Osteoblast (primary cell): Measurements from ENCODE around the gene CCDC169. TPM values are rescaled to one million over a fixed set of nuclear protein-coding genes. Genes with fewer than 3 reads are reported as not detected.
"Not testable (repeated sequence)": the region's sequence is repeated elsewhere in the genome, so short reads cannot be mapped to it uniquely, and the experiment has no call there.

Experiments
- DNase-seq: peaks from one replicate; pipeline ENCODE4 v3.0.0; 2011; ENCODE audit warnings: low spot score, mixed read lengths; ENCODE audit not compliant: insufficient read length; ENCODE audit errors: missing footprints
- H2AFZ ChIP-seq: 2 replicates; pipeline ENCODE4 v1.6.0; 2011; ENCODE audit warnings: mild to moderate bottlenecking, low read length
- H3K27ac ChIP-seq: 2 replicates; pipeline ENCODE4 v1.5.1; 2011; ENCODE audit warnings: mild to moderate bottlenecking, low read depth, low read length, moderate library complexity
- H3K27me3 ChIP-seq: 2 replicates; pipeline ENCODE4 v1.6.0; 2012; ENCODE audit warnings: mild to moderate bottlenecking, control low read depth, inconsistent platforms, low read length, moderate library complexity; ENCODE audit not compliant: insufficient read depth
- H3K36me3 ChIP-seq: 2 replicates; pipeline ENCODE4 v1.5.1; 2011; ENCODE audit warnings: mild to moderate bottlenecking, low read length, control low read depth, moderate library complexity; ENCODE audit not compliant: insufficient read depth
- H3K4me1 ChIP-seq: 2 replicates; pipeline ENCODE4 v1.5.1; 2011; ENCODE audit warnings: mild to moderate bottlenecking, low read length, control low read depth, moderate library complexity; ENCODE audit not compliant: insufficient read depth
- H3K4me2 ChIP-seq: 2 replicates; pipeline ENCODE4 v1.6.0; 2011; ENCODE audit warnings: mild to moderate bottlenecking, low read length; ENCODE audit not compliant: insufficient read depth
- H3K4me3 ChIP-seq: fragments of 200-600 bp; sonication (generic); 3 replicates; pipeline ENCODE4 v1.5.1; 2012; ENCODE audit warnings: mild to moderate bottlenecking, low read length, inconsistent platforms; ENCODE audit not compliant: insufficient read depth
- H3K79me2 ChIP-seq: 2 replicates; pipeline ENCODE4 v1.6.0; 2012; ENCODE audit warnings: mild to moderate bottlenecking, low read length, control low read depth, inconsistent platforms; ENCODE audit not compliant: insufficient read depth
- H3K9me3 ChIP-seq: 2 replicates; pipeline ENCODE4 v1.5.1; 2011; ENCODE audit warnings: low read depth, low read length, control low read depth
- H4K20me1 ChIP-seq: 2 replicates; pipeline ENCODE4 v1.6.0; 2012; ENCODE audit warnings: mild to moderate bottlenecking, low read length, control low read depth; ENCODE audit not compliant: insufficient read depth
- total RNA-seq: library from RNA; depleted of rRNA; stranded (reverse); fragments of >200 nt; gene quantifications from 2 replicates; pipeline ENCODE4 v1.2.3, GENCODE V29; 2012
- TF ChIP-seq, protein P1 (sequence below): IDR thresholded peaks from 2 replicates; pipeline ENCODE4 v1.5.1; 2011; ENCODE audit warnings: mild to moderate bottlenecking, low read depth, low read length, moderate library complexity; ENCODE audit errors: extremely low read depth

CCDC169 gene
- total RNA-seq, 1 donor = 5.1 TPM

DNA sequence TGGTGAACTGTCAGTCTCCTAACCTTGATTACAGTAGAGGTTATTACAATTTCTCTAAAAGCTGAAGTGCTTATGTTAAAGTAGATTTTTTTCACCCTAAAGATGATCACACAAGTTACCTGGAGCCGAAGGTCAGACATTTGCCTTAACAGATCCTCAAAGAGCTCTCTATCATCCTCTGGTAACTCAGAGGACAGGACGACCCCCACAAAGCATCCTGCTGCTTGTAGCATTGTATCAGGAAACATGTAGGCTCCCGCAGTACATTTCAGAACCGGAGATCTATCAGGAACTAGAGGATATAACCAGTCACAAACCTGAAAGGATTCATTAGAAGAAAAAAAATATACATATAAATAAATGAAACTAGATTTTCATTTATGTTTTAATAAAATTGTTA, 33.7 kb upstream of the CCDC169 start:
- Histone ChIP-seq H3K36me3 (peaks cover 47% of the 10 kb centered on the region), H3K27ac (no peak overlapping the region), H3K9me3 (no peaks in the 10 kb centered on the region), H4K20me1 (no peaks in the 10 kb centered on the region), H2AFZ (no peak overlapping the region), H3K79me2 (peaks cover 81% of the 10 kb centered on the region), H3K4me1 (peaks cover 12% of the 10 kb centered on the region), H3K4me3 (no peak overlapping the region), H3K27me3 (no peaks in the 10 kb centered on the region), H3K4me2 (no peak overlapping the region)
- TF ChIP-seq, protein P1, sequence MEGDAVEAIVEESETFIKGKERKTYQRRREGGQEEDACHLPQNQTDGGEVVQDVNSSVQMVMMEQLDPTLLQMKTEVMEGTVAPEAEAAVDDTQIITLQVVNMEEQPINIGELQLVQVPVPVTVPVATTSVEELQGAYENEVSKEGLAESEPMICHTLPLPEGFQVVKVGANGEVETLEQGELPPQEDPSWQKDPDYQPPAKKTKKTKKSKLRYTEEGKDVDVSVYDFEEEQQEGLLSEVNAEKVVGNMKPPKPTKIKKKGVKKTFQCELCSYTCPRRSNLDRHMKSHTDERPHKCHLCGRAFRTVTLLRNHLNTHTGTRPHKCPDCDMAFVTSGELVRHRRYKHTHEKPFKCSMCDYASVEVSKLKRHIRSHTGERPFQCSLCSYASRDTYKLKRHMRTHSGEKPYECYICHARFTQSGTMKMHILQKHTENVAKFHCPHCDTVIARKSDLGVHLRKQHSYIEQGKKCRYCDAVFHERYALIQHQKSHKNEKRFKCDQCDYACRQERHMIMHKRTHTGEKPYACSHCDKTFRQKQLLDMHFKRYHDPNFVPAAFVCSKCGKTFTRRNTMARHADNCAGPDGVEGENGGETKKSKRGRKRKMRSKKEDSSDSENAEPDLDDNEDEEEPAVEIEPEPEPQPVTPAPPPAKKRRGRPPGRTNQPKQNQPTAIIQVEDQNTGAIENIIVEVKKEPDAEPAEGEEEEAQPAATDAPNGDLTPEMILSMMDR = no peak
- DNase-seq = no peak

DNA sequence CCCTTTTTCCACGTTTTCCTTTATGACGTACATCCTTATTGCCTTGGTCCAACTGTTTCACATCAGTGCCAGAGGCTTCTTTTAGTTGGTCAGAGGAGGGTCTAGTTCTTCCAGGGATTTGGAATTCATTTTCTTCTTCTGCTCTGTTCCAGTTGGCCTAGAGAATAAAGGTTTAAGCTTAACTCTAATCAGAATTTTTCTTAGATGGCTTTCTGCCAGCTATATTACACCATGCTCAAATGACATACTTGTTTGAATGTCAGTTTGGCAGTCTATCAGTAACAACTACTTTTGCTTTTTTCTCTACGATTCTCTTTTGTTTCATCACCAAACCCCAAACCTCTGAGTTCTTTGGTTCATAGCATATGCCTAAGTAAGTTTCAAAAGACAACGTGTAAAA, 31.7 kb upstream of the CCDC169 start:
- DNase-seq = no peak
- H3K4me2 ChIP-seq = no peak overlapping the region
- no peak overlapping the region for H2AFZ ChIP-seq
- H3K79me2 ChIP-seq = peaks cover 62% of the 10 kb centered on the region
- TF ChIP-seq, protein P1 = no peak
- no peaks in the 10 kb centered on the region for H3K9me3 ChIP-seq
- H3K27ac ChIP-seq = peak overlapping the region; percentile 23
- H3K27me3 ChIP-seq = no peaks in the 10 kb centered on the region
- H3K4me3 ChIP-seq = no peak overlapping the region
- no peaks in the 10 kb centered on the region for H4K20me1 ChIP-seq
- H3K4me1 ChIP-seq = peaks cover 12% of the 10 kb centered on the region
- H3K36me3 ChIP-seq = peaks cover 52% of the 10 kb centered on the region

DNA sequence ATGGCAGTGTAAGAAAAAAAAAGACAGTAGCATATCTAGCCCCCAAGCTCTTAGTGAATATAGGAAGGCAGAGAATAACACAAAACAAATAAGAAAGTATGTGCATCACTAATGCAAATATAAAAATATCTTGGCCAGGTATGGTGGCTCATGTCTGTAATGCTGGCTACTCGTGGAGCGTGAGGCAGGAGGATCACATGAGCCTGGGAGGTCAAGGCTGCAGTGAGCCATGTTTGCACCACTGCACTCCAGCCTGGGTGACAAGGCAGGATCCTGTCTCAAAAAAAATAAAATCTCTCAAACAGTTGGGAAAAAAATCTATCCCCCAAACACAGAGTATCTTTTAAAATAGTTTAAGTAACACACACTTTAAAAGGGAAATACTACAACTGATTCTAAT, 31.2 kb upstream of the CCDC169 start:
- Histone ChIP-seq H3K27ac (no peak overlapping the region), H3K4me1 (peaks cover 11% of the 10 kb centered on the region), H4K20me1 (peaks cover under 1% of the 10 kb centered on the region), H3K4me2 (no peak overlapping the region), H3K27me3 (no peaks in the 10 kb centered on the region), H3K79me2 (peaks cover 56% of the 10 kb centered on the region), H3K36me3 (peaks cover 53% of the 10 kb centered on the region), H2AFZ (no peak overlapping the region), H3K9me3 (no peaks in the 10 kb centered on the region), H3K4me3 (no peak overlapping the region)
- TF ChIP-seq, protein P1 = no peak
- no peak for DNase-seq

DNA sequence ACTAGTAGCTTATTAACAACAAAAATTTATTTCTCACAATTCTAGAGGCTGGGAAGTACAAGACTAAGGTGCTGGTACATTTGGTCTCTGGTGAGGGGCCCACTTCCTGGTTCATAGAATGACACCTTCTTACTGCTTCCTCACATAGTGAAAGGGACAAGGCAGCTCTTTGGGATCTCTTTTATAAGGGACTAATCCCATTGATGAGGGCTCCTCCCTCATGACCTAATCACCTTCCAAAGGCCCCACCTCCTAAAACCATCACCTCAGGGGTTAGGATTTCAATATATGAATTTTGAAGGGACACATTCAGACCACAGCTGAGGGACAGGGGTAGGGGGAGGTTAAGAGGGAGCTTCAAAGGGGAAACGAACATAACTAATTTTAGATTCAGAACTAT, 28.3 kb upstream of the CCDC169 start:
- Histone ChIP-seq H3K27ac (no peak overlapping the region), H2AFZ (no peak overlapping the region), H3K4me2 (no peak overlapping the region), H3K4me1 (peaks cover 4% of the 10 kb centered on the region), H3K79me2 (peaks cover 34% of the 10 kb centered on the region), H3K36me3 (peaks cover 63% of the 10 kb centered on the region), H3K27me3 (no peaks in the 10 kb centered on the region), H3K4me3 (no peak overlapping the region), H4K20me1 (peaks cover 2% of the 10 kb centered on the region), H3K9me3 (no peaks in the 10 kb centered on the region)
- TF ChIP-seq, protein P1 = no peak
- no peak for DNase-seq

DNA sequence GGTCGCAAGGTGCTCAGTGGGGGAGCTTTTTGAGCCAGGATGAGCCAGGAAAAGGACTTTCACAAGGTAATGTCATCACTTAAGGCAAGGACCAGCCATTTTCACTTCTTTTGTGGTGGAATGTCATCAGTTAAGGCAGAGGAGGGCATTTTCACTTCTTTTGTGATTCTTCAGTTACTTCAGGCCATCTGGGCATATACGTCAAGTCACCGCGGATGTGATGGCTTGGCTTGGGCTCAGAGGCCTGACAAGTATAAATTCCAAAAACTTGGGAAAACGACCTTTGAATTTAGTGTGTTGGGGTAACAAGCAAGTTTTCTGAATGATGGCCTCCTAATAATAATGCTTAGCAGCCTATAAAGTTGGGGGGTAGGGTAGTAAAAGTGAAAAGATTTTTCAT, 27.3 kb upstream of the CCDC169 start:
- not testable (repeated sequence) for H3K27me3 ChIP-seq, H3K4me1 ChIP-seq, H4K20me1 ChIP-seq, H3K27ac ChIP-seq, DNase-seq, H3K9me3 ChIP-seq, H3K4me3 ChIP-seq, H3K4me2 ChIP-seq, H2AFZ ChIP-seq
- peaks cover 24% of the 10 kb centered on the region for H3K79me2 ChIP-seq
- peaks cover 61% of the 10 kb centered on the region for H3K36me3 ChIP-seq
